NOMO-1 treated with DMSO at 0.1 percent for 48 hours (cell line): Measurements from ENCODE around the gene POLR2B.
"Not testable (repeated sequence)": the region's sequence is repeated elsewhere in the genome, so short reads cannot be mapped to it uniquely, and the experiment has no call there.

Experiments
- DNase-seq: peaks from one replicate; lab custom pipeline; 2025; ENCODE audit not compliant: unreplicated experiment; lab: John Stamatoyannopoulos, UW

Gene POLR2B

DNA sequence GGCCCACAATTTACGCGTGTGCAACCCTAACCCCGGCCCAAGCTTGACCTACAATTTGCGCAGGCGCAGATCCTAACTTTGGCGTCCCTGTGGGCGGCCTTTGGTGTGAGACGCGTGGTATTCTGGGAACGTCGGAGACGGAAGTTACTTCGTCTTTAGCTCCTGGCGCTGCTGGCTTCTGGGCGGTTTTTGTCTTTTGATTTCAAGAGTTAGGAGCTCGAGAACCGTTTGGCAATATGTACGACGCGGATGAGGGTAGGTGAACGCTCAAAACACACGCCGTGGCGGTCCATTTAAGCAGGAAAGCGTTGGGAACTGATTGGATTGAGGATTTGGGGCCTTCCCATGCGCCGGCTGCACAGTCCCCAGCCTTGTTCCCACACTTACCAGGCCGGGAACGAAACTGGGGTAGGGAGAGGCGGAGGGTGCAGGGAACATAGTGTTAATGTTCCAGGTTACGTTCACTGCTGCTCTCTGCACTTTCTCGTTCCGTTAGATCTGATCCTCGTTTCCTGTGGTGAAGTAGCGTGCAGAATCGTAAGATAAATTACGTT, at the start of gene POLR2B:
Gene POLR2B (plus strand): TSS at position 147 of the 554 bp plus-strand sequence. CDS start 90 bp downstream, at position 237.
- DNase-seq, result peak; percentile 97

DNA sequence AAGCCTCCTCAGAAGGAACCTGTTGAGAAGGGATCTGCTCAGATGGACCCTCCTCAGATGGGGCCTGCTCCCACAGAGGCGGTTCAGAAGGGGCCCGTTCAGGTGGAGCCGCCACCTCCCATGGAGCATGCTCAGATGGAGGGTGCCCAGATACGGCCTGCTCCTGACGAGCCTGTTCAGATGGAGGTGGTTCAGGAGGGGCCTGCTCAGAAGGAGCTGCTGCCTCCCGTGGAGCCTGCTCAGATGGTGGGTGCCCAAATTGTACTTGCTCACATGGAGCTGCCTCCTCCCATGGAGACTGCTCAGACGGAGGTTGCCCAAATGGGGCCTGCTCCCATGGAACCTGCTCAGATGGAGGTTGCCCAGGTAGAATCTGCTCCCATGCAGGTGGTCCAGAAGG, 48.1 kb upstream of the POLR2B start:
- no peak for DNase-seq

DNA sequence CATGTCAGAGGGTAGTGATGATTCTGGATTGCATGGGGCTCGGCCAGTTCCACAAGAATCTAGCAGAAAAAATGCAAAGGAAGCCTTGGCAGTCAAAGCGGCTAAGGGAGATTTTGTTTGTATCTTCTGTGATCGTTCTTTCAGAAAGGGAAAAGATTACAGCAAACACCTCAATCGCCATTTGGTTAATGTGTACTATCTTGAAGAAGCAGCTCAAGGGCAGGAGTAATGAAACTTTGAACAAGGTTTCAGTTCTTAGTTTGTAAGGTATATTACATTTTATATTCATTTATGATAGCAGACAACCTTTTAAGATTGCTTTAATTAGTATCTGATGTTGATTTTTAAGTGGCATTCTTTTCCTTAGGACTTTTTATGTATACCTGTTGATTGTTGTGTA, 46.8 kb upstream of the POLR2B start:
- no peak for DNase-seq

DNA sequence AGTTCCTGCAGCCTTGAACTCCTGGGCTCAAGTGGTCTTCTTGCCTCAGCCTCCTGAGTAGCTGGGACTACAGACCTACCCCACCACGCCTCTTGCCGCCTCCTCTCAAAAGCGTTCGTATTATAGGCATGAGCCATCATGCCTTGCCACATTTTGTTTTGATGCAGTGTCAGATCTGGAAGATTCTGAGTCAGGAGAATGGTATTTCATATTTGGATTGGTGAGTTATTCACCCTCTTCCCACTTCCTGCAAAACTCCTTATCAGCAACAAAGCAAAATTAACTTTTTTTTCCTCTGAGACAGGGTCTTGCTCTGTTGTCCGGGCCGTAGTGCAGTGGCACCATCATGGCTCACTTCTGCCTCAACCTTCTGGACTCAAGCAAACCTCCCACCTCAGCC, 41.4 kb upstream of the POLR2B start:
- DNase-seq, result no peak

DNA sequence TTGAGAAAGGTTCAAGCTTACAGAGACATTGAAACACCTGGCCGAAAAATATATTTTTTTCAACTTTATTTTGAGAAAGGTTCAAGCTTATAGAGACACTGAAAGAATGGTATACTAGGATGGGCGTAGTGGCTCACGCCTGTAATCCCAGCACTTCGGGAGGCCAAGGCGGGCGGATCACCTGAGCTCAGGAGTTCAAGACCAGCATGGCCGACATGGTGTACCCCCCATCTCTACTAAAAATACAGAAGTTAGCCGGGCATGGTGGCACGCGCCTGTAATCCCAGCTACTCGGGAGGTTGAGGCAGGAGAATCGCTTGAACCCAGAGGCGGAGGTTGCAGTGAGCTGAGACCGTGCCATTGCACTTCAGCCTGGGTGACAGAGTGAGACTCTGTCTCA, 38.9 kb upstream of the POLR2B start:
- not testable (repeated sequence) for DNase-seq

DNA sequence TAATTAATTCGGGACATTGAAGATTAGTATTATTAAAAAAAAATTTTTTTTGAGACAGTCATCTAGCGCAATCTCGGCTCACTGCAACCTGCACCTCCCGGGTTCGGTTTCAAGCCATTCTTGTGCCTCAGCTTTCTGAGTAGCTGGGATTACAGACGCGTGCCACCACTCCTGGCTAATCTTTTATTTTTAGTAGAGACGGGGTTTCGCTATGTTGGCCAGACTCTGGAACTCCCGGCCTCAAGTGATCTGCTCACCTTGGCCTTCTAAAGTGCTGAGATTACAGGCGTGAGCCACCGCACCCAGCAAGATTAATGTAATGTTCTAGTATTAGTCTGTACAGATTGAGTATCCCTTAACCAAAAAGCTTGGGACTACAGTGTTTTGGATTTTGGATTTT, 38.3 kb upstream of the POLR2B start:
- no peak for DNase-seq

DNA sequence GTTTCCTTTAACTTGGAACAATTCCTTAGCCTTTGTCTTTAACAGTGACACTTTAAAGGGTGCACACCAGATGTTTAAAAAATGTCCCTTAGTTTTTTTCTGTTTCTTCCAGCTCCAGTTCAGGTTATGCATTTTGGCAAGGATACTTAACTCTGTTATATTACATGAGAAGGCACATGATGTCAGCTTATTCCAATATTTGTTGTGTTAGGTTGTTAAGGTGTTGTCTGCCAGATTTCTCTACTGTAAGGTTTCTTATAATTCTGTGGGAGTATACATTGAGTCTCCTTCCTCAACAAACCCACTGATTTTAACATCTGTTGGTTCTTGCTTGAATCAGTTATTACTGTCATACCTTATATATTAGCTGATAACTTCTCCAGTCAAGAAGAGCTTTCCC, 37.7 kb upstream of the POLR2B start:
- DNase-seq, result no peak

DNA sequence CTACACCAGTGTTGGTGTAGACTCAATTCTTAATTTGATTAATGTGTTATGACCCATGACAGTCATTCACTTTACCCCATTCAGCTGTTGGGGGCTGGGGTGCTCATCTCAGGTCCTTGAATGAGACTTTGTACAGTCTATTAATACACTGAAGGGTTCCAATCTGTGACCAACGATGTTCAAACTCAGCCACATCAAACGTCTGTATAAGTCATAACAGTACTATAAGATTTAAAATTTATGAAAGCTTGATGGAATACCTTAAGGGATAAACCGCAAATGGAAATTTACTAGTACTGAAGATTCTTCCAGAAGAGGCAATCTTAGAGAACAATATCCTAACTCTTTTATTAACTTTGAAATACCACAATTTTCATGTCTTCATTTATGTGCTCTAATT, 37.3 kb upstream of the POLR2B start:
- DNase-seq, result no peak

DNA sequence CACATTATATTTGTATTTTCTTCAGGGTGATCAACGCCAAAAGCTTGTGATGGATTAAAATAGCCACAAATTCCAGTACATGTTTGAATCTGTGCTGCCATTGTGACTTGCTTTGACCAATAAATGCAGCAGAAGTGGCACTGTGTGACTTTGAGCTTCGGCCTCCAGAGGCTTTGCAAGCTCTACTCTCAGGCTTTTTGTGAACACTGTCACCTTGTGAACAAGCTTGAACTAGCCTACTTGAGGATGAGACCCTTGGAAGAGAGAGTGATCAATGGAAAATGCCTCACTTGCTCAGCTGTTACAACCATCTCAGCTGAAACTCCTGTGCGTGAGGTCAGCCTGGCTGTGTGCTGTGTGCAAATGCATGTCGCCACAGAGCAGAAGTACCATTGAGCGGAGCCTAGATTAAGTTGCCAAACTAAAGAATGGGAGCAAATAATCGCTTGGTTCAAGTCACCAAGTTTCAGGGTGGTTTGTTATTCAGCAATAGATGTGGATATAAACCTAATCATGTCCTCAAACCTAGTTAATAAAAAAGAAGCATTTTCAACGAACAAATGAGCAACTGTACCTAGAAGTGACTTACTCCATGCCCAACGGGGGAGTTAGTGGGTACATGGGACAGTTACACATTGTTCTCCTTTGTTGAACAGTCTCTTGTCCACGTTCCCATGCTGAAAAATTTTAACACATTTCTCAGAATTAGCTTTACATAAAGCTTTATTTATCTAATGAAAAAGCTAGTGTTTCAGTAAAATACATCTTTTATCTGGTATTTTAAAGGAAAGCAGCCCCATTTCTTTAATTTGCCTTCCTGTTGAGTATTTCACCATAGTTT, 24.8 kb upstream of the POLR2B start:
- DNase-seq, result no peak

DNA sequence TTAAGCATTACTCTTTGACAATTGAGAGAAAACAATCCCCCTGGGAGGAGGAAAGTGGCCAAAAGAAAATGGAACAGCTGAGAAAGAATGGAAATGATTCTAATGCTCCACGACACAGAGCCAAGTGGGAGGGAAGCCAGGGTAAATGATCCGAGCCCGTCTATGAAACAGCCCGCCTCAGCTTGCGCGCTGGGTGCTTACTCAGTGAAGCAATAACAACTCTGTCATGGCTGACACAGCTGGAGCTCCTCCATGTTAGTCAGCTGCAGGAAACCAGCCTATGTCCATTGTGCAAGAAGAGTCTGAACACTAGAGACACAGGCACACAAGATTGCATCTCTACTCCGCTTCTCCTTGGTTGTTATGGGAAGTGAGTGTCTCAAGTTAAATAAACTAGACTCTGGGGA, 20.6 kb upstream of the POLR2B start:
- DNase-seq, result peak; percentile 98

DNA sequence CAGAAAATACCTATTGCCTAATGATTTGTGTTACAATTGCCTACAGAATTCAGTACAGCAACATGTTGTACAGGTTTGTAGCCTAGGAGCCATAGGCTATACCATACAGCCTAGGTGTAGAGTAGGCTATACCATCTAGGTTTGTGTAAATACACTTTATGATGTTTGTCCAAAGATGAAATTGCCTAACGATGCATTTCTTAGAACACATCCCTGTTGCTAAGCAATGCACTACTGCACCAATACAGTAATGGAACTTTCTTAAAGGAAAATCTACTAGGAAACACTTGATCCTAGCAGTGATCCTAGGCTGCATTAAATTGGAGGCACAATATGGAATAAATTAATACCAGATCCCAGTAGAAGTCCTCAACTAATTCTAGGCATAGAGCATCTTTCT, 19.6 kb upstream of the POLR2B start:
- no peak for DNase-seq

DNA sequence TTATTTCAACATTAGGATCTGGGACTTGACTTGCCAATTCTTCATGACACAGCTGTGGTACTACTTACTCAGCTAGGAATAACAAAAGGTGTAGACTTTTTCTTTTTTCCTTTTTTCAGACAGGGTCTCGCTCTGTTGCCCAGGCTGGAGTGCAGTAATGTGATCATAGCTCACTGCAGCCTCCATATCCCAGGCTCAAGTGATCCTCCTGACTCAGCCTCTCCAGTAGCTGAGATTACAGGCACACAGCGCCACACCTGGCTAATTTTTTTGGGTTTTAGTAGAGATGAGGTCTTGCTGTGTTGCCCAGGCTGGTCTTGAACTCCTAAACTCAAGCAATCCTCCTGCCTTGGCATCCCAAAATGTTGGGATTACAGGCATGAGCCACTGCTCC, 17.6 kb upstream of the POLR2B start:
- no peak for DNase-seq

DNA sequence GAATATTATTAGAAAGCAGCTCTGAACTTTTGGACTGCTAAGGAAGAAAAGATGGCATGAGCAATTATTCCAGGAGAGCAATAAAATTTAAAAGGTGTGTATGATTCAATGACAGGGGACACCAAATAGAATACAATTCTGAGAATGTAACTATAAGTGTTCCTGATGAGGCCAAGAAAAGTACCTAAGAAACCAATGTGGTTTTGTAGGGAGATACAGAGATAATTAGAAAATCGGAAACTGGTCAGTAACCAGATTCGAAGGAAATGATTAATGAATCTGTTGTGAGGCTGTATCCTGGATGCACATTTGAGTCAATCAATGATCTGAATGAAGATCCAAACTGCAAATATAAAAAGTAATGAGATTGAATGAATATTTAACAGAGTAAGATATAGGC, 7.3 kb upstream of the POLR2B start:
- DNase-seq, result no peak

DNA sequence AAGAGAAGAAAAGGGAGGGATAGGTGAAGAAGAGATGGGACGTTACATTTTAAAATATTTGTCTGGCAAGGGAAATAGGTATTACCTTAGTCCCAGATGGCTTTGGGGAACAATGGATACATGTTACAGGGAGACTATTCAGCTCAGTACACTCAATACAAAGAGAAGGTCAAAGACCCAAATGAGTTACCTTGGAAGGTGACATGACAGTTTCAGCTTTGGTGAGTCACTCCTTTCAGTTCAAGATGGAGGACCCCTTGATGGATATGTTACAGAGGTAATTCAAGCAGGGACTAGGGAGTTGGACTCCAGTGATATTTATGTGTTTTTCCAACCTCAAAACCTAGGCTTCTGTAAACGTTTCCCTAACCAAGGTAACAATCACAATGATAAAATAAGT, 6.3 kb upstream of the POLR2B start:
- no peak for DNase-seq

DNA sequence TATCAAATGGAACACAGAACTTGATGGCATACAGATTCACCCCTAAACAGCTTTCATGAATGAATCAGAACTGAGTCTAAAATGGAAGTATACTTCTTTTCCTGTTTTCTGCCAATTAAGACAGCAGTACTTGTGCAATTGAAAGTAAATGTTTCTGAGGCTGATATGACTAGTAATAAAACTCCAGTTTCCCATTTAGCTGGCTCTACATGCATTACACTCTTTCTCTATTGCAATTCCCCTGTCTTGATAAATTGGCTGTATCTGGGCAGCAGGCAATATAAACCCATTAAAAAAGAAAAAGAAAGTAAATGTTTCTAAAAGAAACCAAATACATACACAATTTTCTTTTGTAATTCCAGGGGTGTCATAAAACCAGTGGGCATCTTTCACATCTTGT, 5.9 kb upstream of the POLR2B start:
- no peak for DNase-seq

DNA sequence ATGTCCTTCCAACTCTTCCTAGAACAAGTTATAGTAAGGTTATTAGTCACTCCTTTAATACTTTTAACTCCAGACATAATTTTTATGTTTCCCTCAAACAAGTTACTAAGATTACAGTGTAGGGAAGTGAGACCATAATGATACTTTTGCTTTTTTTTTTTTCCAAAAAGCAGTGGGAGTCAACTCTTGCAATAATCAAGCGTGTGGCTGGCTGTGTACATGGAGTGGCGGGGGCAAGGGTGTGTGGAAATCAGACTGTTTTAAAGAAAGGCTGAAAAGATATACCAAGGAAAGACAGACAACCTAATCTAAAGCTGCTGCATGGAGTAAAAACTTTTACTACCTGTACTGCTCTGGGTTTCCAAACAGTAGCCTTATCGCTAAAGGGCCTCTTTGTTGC, 5.4 kb upstream of the POLR2B start:
- DNase-seq, result no peak

DNA sequence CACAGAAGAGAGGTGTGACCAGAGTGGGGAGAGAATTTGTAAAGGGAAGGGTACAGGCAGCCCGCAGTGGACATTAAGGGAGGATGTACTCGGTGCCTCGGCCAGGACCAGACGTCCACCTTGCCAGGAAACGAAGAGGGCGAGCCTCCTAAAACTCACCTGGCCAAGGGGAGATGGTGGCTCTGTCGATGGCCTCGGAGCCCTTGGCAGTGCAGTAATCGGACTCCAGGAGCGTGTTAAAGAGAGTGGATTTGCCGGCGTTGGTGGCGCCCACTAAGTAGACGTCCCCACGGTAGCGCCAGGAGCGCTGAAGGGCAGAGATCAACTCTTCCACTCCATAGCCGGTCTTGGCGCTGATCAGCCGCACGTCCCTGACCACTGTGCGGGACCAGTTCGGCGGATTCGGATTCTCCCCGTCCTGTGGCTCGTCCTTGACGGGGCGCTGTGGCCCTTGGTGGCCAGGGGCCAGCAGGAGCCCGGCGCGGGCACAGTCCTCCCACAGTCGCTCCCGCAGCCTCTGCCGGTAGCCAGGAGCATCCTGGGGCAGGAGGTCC, 2.3 kb upstream of the POLR2B start:
- DNase-seq, result no peak

DNA sequence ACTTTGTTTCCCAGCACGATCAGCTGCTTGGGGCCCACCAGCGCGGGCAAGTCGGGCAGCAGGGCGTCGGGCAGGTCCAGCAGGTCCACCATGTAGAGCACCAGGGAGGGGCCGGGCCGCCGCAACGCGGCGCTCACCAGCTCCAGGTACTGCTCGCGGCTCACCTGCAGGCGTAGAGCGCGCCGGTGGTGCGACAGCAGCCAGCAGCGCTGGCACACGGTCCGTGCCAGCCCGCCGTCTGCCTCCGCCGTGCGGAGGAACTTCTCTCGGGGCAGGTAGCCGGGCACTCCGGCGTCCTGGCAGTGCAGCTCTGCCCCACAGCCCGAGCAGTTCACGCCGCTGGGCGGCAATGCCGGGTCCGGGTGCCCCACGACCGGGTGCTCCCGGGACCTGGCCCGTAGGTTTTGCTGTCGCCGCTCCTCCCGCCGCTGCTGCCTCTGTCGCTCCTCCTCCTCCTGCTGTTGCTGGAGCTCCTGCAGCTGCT, 1.8 kb upstream of the POLR2B start:
- peak; percentile 27 for DNase-seq

DNA sequence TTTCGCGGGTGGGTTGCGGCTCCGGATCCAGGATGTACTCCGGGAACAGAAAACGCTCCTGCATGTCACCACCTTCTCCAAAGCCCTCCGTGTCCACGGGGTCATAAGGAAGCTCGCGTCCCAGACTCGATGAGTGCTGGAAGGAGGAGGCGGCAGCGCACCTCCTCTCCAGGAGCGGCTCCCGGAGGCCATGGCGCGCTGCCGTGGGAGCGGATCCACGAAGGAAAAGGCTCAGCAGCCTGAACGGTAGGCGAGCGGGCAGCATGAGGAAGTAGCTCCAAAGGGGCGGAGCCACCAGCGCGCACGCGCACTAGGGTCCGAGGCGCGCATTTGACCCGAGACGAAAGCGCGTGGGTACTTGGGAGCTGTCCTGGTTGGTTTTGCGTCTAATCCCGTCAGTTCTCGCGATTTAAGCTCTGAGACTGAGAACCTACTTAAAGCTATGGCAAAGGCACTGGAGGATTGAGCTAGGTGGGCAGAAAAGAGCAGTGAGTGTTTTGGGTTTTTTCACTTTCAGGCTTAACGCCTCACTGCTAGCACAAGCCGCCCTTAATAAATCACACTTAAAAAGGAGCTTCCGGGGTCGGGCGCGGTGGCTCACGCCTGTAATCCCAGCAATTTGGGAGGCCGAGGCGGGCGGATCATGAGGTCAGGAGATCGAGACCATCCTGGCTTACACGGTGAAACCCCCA, 1.2 kb upstream of the POLR2B start, which contains the start of gene NOA1:
Gene NOA1 (minus strand): TSS at position 286 of the 692 bp plus-strand sequence. CDS start 21 bp downstream, at position 265.
- DNase-seq, result peak; percentile 98

DNA sequence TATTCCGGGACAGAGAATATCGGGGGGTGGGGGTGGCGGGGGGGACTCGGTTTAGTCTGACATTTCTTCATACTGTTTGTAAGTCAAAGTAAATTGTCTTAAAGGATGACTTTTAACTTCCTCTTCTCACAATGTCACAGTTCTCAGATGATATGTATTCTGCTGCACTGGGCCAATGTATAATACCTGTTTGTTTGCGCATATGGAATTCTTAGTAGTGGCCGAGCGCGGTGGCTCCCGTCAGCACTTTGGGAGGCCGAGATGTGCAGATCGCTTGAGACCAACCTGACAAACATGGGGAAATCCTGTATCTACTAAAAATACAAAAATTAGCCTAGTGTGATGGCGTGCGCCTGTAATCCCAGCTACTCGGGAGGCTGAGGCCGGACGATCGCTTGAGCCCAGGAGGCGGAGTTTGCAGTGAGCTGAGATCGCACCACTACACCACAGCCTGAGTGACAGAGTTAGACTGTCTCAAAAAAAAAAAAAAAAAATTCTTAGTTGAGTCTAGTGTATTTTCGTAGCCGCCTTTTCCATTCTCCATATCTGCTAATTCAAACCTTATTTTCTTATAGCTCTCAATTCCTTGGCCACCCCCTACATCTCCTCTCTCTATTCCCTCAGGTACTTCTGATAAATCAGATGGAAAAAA, 851 bp downstream of the POLR2B start:
- peak; percentile 21 for DNase-seq

DNA sequence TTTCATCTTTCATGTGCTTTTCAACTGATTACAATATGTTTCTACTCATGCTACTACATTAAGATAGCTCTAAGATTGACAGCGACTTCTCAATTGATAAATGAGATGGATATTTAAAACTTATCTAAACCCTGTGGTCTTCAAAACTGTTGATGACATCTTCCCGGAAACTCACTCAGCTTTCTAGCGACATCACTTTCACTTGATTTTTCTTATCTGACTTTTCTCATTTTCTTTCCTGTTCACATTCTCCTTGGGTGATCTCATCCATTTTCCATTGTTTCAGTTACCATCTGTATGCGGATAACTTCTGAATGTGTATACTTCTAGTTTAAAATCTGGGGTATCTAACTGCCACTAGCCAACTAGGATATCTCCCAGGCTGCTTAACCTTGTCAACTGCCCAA, 3.1 kb downstream of the POLR2B start:
- no peak for DNase-seq
